K562 (cell line): ENCODE results near the gene AMELX. TPM values are rescaled to one million over a fixed set of nuclear protein-coding genes. Genes with fewer than 3 reads are reported as not detected.

Experiments
- CBX1 ChIP-seq: sonication (generic); IDR thresholded peaks from 2 replicates; pipeline ENCODE4 v1.6.1; 2016; ENCODE audit warnings: antibody characterized with exemption, low read depth, mild to moderate bottlenecking
- CHD7 ChIP-seq: fragments of 200-600 bp; sonication (generic); IDR thresholded peaks from one replicate; pipeline ENCODE4 v1.6.1; 2012; ENCODE audit warnings: mild to moderate bottlenecking, low read depth, low read length, inconsistent platforms
- DACH1 ChIP-seq: fragments of 450-650 bp; IDR thresholded peaks from 2 replicates; pipeline ENCODE4 v1.6.1; 2018; ENCODE audit not compliant: partially characterized antibody
- FOXM1 ChIP-seq, 2 experiments: fragments of 450-650 bp in 1 of 2; sonication (generic) in 1 of 2; formaldehyde crosslinking in 1 of 2; IDR thresholded peaks; 2 replicates each; pipeline versions ENCODE4 v1.6.1 to v1.9.0; 2017 to 2022; ENCODE audit warnings: low read depth in 2 of 2, mild to moderate bottlenecking in 2 of 2, missing genetic modification reagents in 1 of 2, moderate library complexity in 1 of 2
- ILK ChIP-seq: fragments of 450-650 bp; IDR thresholded peaks from 2 replicates; pipeline ENCODE4 v1.6.1; 2016; ENCODE audit warnings: missing genetic modification characterization, low read depth, mild to moderate bottlenecking, missing compliant biosample characterization, moderate library complexity, borderline replicate concordance
- MAFK ChIP-seq: IDR thresholded peaks from 2 replicates; pipeline ENCODE4 v1.6.1; 2011; ENCODE audit warnings: low read length, improper control_type of control experiment
- MED1 ChIP-seq: sonication (generic); formaldehyde crosslinking; IDR thresholded peaks from 2 replicates; pipeline ENCODE4 v1.8.1; 2023; ENCODE audit warnings: missing genetic modification reagents, borderline replicate concordance
- NFE2L1 ChIP-seq: fragments of 450-650 bp; IDR thresholded peaks from 2 replicates; pipeline ENCODE4 v1.6.1; 2016; ENCODE audit warnings: missing genetic modification characterization, low read depth, mild to moderate bottlenecking, missing compliant biosample characterization, moderate library complexity, borderline replicate concordance
- THRAP3 ChIP-seq: fragments of 450-650 bp; IDR thresholded peaks from 2 replicates; pipeline ENCODE4 v1.6.1; 2016; ENCODE audit warnings: mild to moderate bottlenecking, inconsistent platforms, borderline replicate concordance
- VEZF1 ChIP-seq: fragments of 200-800 bp; sonication (Bioruptor generic); IDR thresholded peaks from 2 replicates; pipeline ENCODE4 v1.6.1; 2017; ENCODE audit warnings: missing genetic modification characterization, missing compliant biosample characterization
- ZBTB34 ChIP-seq: fragments of 250-450 bp; sonication (Bioruptor Pico); IDR thresholded peaks from 2 replicates; pipeline ENCODE4 v1.8.0; 2021; ENCODE audit warnings: mild to moderate bottlenecking, moderate library complexity
- ZFX ChIP-seq: sonication (generic); formaldehyde crosslinking; IDR thresholded peaks from 2 replicates; pipeline ENCODE4 v1.8.0; 2022; ENCODE audit warnings: mild to moderate bottlenecking, missing genetic modification reagents, moderate library complexity
- ZKSCAN8 ChIP-seq: fragments of 200-800 bp; sonication (Bioruptor generic); IDR thresholded peaks from 2 replicates; pipeline ENCODE4 v1.6.1; 2016; ENCODE audit warnings: missing genetic modification characterization, missing compliant biosample characterization
- polyA plus RNA-seq, 8 experiments: library from polyadenylated mRNA; depleted of rRNA in 4 of 8; stranded (reverse) in 5 of 8; unstranded in 3 of 8; fragments of >200 nt; fragmentation: Nextera tagmentation in 2 of 8; fragmentation: Illumina TruSeq in 1 of 8; extraction: Ambion mirVana in 2 of 8; extraction: Trizol in 1 of 8; gene quantifications; 2 replicates each; pipeline versions ENCODE4 v1.2.1 to v1.2.3, GENCODE V29; 2011 to 2014; ENCODE audit warnings: inconsistent platforms in 1 of 8, missing spikeins in 1 of 8
- total RNA-seq, 7 experiments: library from RNA; depleted of rRNA in 6 of 7; stranded (reverse); fragments of >200 nt in 6 of 7; fragmentation: Illumina TruSeq in 2 of 7; extraction: Trizol in 2 of 7; gene quantifications; 2 replicates each; pipeline versions ENCODE4 v1.2.1 to v1.2.3, GENCODE V29; 2011 to 2021; ENCODE audit warnings: low replicate concordance in 1 of 7

AMELX gene
- total and polyA plus RNA-seq, 9 of the 15 experiments (the other 6 are each of a cell fraction or from before 2014, with no cell fraction given), result 0.22 TPM; not detected in 8

- no peak for TF ChIP-seq CHD7
- TF ChIP-seq THRAP3, result no peak
- TF ChIP-seq MED1 (CRISPR knock-in tag), result no peak
- TF ChIP-seq FOXM1 (IDR thresholded peaks at IDR 0.05; ENCODE audit: low read depth), result 0 out of 2 replicates have a peak, but pooled peaks have one; percentile 25
- no peak for TF ChIP-seq FOXM1 (CRISPR knock-in tag; IDR thresholded peaks at IDR 0.05; ENCODE audit: low read depth)
- TF ChIP-seq CBX1, result no peak
- TF ChIP-seq ZBTB34 (CRISPR knock-in tag), result no peak
- TF ChIP-seq NFE2L1, result no peak
- TF ChIP-seq ZFX, result peak; percentile 49; the same call in 1 of the 2 replicates
- TF ChIP-seq MAFK, result no peak
- no peak for TF ChIP-seq DACH1
- peak; percentile 41; the same call in 1 of the 2 replicates for TF ChIP-seq ZKSCAN8
- no peak for TF ChIP-seq VEZF1 (CRISPR knock-in tag)
- no peak for TF ChIP-seq ILK (tag)
Measured at GRCh38 chrX:11254417-11255109, 38.6 kb upstream of the AMELX start (continued).
